A172 (cell line): ENCODE data around the gene SENP2. TPM values are rescaled to one million over a fixed set of nuclear protein-coding genes. Genes with fewer than 3 reads are reported as not detected.
"Not testable (repeated sequence)": the region's sequence is repeated elsewhere in the genome, so short reads cannot be mapped to it uniquely, and the experiment has no call there.

Experiments
- DNase-seq: peaks from one replicate; pipeline ENCODE4 v3.0.0-alpha.2; 2015; ENCODE audit warnings: low spot score
- total RNA-seq: library from RNA; depleted of rRNA; stranded (reverse); fragments of >200 nt; shearing (Covaris generic); gene quantifications from 2 replicates; pipeline ENCODE4 v1.2.3, GENCODE V29; 2014

Gene SENP2
- total RNA-seq, 1 experiment from 2014 or later, result 50.9 TPM

GRCh38 chr3:185647134-185647879 lies 61.2 kb downstream of the SENP2 start:
- no peak for DNase-seq

GRCh38 chr3:185647880-185648210 lies 61.8 kb downstream of the SENP2 start:
- DNase-seq, result no peak

- DNase-seq, result no peak
Measured at GRCh38 chr3:185648396-185648795, 62.3 kb downstream of the SENP2 start.

- DNase-seq, result no peak
Measured at GRCh38 chr3:185649414-185649813, 63.3 kb downstream of the SENP2 start.

GRCh38 chr3:185651971-185652370 lies 65.9 kb downstream of the SENP2 start:
- no peak for DNase-seq

GRCh38 chr3:185653949-185654757 lies 68.1 kb downstream of the SENP2 start:
- peak; percentile 70 for DNase-seq

- DNase-seq, result no peak
Measured at GRCh38 chr3:185654758-185655145, 68.7 kb downstream of the SENP2 start.

- no peak for DNase-seq
Measured at GRCh38 chr3:185655426-185656320, 69.6 kb downstream of the SENP2 start.

GRCh38 chr3:185656321-185656840 lies 70.3 kb downstream of the SENP2 start:
- peak; percentile 98 for DNase-seq

- no peak for DNase-seq
Measured at GRCh38 chr3:185657211-185657610, 71.1 kb downstream of the SENP2 start.

- no peak for DNase-seq
Measured at GRCh38 chr3:185657691-185658503, 71.8 kb downstream of the SENP2 start.

- DNase-seq, result peak; percentile 81
Measured at GRCh38 chr3:185658504-185658912, 72.4 kb downstream of the SENP2 start.

- DNase-seq, result no peak
Measured at GRCh38 chr3:185658943-185659342, 72.8 kb downstream of the SENP2 start.

GRCh38 chr3:185659942-185660921 lies 74.1 kb downstream of the SENP2 start:
- DNase-seq, result peak; percentile 83

- DNase-seq, result not testable (repeated sequence)
Measured at GRCh38 chr3:185661296-185661695, 75.2 kb downstream of the SENP2 start.

- DNase-seq, result no peak
Measured at GRCh38 chr3:185661772-185662171, 75.7 kb downstream of the SENP2 start.

- no peak for DNase-seq
Measured at GRCh38 chr3:185663929-185664328, 77.8 kb downstream of the SENP2 start.

GRCh38 chr3:185667574-185667973 lies 81.5 kb downstream of the SENP2 start:
- DNase-seq, result no peak

GRCh38 chr3:185677146-185677829 lies 91.2 kb downstream of the SENP2 start:
- peak; percentile 69 for DNase-seq
